Ishikawa (cell line): ENCODE results near the gene HSD11B1L.

Experiments used
- CEBPB ChIP-seq: IDR thresholded peaks from 2 replicates; pipeline ENCODE4 v1.6.1; 2012
- CREB1 ChIP-seq: IDR thresholded peaks from 2 replicates; pipeline ENCODE4 v1.6.1; 2012; ENCODE audit warnings: low read depth
- EGR1 ChIP-seq: IDR thresholded peaks from 2 replicates; pipeline ENCODE4 v1.6.1; 2012
- EP300 ChIP-seq: IDR thresholded peaks from 2 replicates; pipeline ENCODE4 v1.6.1; 2012; ENCODE audit warnings: borderline replicate concordance
- FOXM1 ChIP-seq: IDR thresholded peaks from 2 replicates; pipeline ENCODE4 v1.6.1; 2012; ENCODE audit warnings: low read depth, borderline replicate concordance
- NFIC ChIP-seq: IDR thresholded peaks from 2 replicates; pipeline ENCODE4 v1.6.1; 2012
- RAD21 ChIP-seq: IDR thresholded peaks from 2 replicates; pipeline ENCODE4 v1.6.1; 2012; ENCODE audit warnings: low read depth
- TAF1 ChIP-seq: IDR thresholded peaks from 2 replicates; pipeline ENCODE4 v1.6.1; 2012; ENCODE audit warnings: low read depth, mild to moderate bottlenecking
- TCF12 ChIP-seq: IDR thresholded peaks from 2 replicates; pipeline ENCODE4 v1.6.1; 2012; ENCODE audit warnings: low read depth
- TEAD4 ChIP-seq: IDR thresholded peaks from 2 replicates; pipeline ENCODE4 v1.6.1; 2012
- YY1 ChIP-seq: IDR thresholded peaks from 2 replicates; pipeline ENCODE4 v1.6.1; 2012; ENCODE audit warnings: low read depth
- ZBTB7A ChIP-seq: IDR thresholded peaks from 2 replicates; pipeline ENCODE4 v1.6.1; 2012; ENCODE audit warnings: low read depth
- TF ChIP-seq, protein P1 (sequence below): IDR thresholded peaks from 2 replicates; pipeline ENCODE4 v1.6.1; 2012; ENCODE audit warnings: low read depth, mild to moderate bottlenecking
- TF ChIP-seq, protein P2 (sequence below): IDR thresholded peaks from 2 replicates; pipeline ENCODE4 v1.6.1; 2012
- TF ChIP-seq, protein P3 (sequence below): IDR thresholded peaks from 2 replicates; pipeline ENCODE4 v1.6.1; 2012

HSD11B1L gene

DNA sequence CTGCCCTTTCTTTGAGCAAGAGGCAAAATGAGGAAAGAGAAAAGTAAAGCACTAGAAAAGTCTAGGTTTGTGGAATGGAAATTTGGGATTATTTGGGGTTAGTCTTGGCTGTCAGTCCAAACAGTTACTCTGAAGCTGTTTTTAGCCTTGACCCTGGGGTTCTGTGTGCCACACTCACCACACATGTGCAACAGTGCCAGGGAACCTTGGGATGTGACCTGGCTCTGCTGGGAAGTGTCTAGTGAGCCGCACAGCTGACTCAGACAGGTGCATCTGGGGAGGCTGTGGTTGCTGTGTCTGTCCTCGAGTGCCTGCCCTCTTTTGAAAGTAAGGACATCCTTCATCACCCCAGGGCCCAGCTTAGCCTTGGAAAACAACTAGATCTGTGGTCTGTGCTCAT lies 16.3 kb upstream of the HSD11B1L start:
- no peak for TF ChIP-seq CREB1
- no peak for TF ChIP-seq TAF1
- TF ChIP-seq, protein P1, sequence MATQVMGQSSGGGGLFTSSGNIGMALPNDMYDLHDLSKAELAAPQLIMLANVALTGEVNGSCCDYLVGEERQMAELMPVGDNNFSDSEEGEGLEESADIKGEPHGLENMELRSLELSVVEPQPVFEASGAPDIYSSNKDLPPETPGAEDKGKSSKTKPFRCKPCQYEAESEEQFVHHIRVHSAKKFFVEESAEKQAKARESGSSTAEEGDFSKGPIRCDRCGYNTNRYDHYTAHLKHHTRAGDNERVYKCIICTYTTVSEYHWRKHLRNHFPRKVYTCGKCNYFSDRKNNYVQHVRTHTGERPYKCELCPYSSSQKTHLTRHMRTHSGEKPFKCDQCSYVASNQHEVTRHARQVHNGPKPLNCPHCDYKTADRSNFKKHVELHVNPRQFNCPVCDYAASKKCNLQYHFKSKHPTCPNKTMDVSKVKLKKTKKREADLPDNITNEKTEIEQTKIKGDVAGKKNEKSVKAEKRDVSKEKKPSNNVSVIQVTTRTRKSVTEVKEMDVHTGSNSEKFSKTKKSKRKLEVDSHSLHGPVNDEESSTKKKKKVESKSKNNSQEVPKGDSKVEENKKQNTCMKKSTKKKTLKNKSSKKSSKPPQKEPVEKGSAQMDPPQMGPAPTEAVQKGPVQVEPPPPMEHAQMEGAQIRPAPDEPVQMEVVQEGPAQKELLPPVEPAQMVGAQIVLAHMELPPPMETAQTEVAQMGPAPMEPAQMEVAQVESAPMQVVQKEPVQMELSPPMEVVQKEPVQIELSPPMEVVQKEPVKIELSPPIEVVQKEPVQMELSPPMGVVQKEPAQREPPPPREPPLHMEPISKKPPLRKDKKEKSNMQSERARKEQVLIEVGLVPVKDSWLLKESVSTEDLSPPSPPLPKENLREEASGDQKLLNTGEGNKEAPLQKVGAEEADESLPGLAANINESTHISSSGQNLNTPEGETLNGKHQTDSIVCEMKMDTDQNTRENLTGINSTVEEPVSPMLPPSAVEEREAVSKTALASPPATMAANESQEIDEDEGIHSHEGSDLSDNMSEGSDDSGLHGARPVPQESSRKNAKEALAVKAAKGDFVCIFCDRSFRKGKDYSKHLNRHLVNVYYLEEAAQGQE: no peak
- TF ChIP-seq YY1: no peak
- TF ChIP-seq, protein P2, sequence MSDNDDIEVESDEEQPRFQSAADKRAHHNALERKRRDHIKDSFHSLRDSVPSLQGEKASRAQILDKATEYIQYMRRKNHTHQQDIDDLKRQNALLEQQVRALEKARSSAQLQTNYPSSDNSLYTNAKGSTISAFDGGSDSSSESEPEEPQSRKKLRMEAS: no peak
- no peak for TF ChIP-seq TCF12
- TF ChIP-seq RAD21: no peak
- no peak for TF ChIP-seq EP300
- TF ChIP-seq FOXM1: no peak
- no peak for TF ChIP-seq TEAD4
- no peak for TF ChIP-seq CEBPB
- TF ChIP-seq NFIC: no peak

DNA sequence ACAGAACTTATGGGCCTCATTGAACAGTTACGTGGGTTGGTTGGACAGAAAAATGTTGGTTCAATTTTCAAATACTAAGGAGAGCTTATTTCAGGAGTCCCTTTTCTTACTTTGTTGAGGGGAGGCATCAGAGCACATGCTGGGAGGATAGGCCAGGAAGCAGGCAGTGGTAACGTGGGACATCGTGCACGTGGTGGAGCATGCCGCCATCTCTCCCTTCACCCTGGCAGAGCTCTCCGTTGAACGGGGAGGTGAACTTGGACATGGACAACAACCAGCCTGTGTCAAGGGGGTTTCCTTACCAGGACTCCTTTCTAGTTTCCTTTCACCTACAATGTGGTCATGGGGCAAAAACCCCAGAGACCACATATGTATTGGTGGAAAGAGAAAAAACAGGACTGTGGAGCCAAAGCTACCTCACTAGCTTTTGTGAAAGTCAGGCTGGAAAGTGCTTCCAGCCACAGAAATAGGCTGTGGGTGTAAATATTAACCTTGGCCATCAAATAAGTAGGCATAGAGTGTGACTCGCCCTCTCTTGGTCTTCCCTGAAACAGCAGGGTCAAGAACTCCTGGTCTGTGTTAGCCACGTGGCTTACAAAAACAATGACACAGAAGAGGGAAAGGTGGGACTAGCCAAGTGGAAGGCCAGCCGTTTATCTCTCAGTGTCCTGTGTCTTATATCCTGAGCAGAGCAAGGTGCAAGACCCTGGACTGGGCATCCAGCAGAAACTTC lies 14.9 kb upstream of the HSD11B1L start:
- TF ChIP-seq CEBPB: no peak
- TF ChIP-seq, protein P1: no peak
- no peak for TF ChIP-seq RAD21
- TF ChIP-seq TAF1: no peak
- TF ChIP-seq, protein P3, sequence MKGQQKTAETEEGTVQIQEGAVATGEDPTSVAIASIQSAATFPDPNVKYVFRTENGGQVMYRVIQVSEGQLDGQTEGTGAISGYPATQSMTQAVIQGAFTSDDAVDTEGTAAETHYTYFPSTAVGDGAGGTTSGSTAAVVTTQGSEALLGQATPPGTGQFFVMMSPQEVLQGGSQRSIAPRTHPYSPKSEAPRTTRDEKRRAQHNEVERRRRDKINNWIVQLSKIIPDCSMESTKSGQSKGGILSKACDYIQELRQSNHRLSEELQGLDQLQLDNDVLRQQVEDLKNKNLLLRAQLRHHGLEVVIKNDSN: no peak
- no peak for TF ChIP-seq NFIC
- TF ChIP-seq, protein P2: no peak
- TF ChIP-seq ZBTB7A: no peak
- no peak for TF ChIP-seq TCF12
- TF ChIP-seq YY1: no peak
- no peak for TF ChIP-seq EP300
- TF ChIP-seq EGR1: no peak
- no peak for TF ChIP-seq FOXM1
- no peak for TF ChIP-seq CREB1
- no peak for TF ChIP-seq TEAD4

DNA sequence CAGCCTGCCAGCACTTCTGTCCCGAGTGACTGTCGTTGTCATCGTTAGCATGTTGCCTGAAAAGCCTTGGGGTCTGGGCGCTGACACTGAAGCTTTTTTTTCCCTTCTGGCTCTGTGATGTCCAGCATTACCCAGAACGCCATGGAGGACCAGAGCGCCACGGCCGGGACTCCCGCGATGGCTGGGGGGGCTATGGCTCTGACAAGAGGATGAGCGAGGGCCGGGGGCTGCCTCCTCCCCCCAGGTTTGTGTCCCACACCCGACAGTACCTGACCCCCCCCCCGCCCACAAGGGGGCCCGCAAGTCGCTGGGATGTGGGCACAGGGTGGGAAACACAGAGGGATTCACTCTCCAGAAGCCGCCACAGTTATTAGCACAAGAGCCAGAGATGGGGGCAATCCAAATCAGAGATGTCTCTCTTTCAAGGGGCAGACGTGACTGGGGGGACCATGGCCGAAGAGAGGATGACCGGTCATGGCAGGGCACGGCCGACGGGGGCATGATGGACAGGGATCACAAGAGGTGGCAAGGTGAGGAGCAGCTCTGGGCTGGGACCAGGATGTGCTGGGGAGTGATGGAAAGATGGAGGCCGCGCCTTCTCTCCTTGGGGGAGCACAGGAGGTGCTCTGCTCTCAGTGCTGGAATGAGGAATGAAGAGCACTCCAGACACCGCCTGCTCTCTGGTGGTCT lies 13.8 kb upstream of the HSD11B1L start:
- TF ChIP-seq, protein P2: no peak
- TF ChIP-seq TCF12 (no peak), TAF1 (no peak), EP300 (no peak), YY1 (no peak), TEAD4 (no peak), ZBTB7A (no peak), NFIC (no peak), EGR1 (no peak), CREB1 (no peak)
- TF ChIP-seq, protein P1: no peak
- TF ChIP-seq, protein P3: no peak
